Amygdala (tissue), 56 donors: ENCODE measurements around the gene PAX9.

Experiments
- DNase-seq, 56 donors: peaks; one replicate each; lab custom pipeline; 2025; lab: John Stamatoyannopoulos, UW

PAX9 gene

GRCh38 chr14:36661506-36662257, at the start of gene PAX9:
Gene PAX9, plus strand, starts transcription at chr14:36661860. Its CDS starts 230 bp downstream, at chr14:36662090.
- DNase-seq: peak in 4 of 56 donors; percentile 8 to 35 (median 16)

- DNase-seq: no peak
These were observed 43.8 kb upstream of the PAX9 start for GRCh38 chr14:36617824-36618223.

- DNase-seq: no peak
These were observed 43.0 kb upstream of the PAX9 start for GRCh38 chr14:36618641-36619040.

GRCh38 chr14:36619131-36619530, 42.5 kb upstream of the PAX9 start:
- DNase-seq: no peak

GRCh38 chr14:36619853-36620252, 41.8 kb upstream of the PAX9 start:
- DNase-seq: no peak

GRCh38 chr14:36625014-36625413, 36.6 kb upstream of the PAX9 start:
- no peak for DNase-seq

- no peak for DNase-seq
These were observed 36.2 kb upstream of the PAX9 start for GRCh38 chr14:36625436-36625835.

GRCh38 chr14:36626151-36626550, 35.5 kb upstream of the PAX9 start:
- no peak for DNase-seq

- DNase-seq: no peak
These were observed 33.7 kb upstream of the PAX9 start for GRCh38 chr14:36627981-36628380.

GRCh38 chr14:36633580-36633979, 28.1 kb upstream of the PAX9 start:
- DNase-seq: no peak

GRCh38 chr14:36646664-36647416, 14.8 kb upstream of the PAX9 start:
- DNase-seq: no peak

GRCh38 chr14:36647417-36647823, 14.2 kb upstream of the PAX9 start:
- no peak for DNase-seq

- DNase-seq: no peak
These were observed 13.6 kb upstream of the PAX9 start for GRCh38 chr14:36647824-36648753.

- DNase-seq: no peak
These were observed 11.6 kb upstream of the PAX9 start for GRCh38 chr14:36649872-36650650.

GRCh38 chr14:36652542-36653201, 9.0 kb upstream of the PAX9 start:
- DNase-seq: no peak

GRCh38 chr14:36653413-36653812, 8.2 kb upstream of the PAX9 start:
- no peak for DNase-seq

GRCh38 chr14:36653962-36654793, 7.5 kb upstream of the PAX9 start:
- no peak for DNase-seq

GRCh38 chr14:36654794-36655381, 6.8 kb upstream of the PAX9 start:
- no peak for DNase-seq
